ENCODE results near the gene TSHR.

DNA sequence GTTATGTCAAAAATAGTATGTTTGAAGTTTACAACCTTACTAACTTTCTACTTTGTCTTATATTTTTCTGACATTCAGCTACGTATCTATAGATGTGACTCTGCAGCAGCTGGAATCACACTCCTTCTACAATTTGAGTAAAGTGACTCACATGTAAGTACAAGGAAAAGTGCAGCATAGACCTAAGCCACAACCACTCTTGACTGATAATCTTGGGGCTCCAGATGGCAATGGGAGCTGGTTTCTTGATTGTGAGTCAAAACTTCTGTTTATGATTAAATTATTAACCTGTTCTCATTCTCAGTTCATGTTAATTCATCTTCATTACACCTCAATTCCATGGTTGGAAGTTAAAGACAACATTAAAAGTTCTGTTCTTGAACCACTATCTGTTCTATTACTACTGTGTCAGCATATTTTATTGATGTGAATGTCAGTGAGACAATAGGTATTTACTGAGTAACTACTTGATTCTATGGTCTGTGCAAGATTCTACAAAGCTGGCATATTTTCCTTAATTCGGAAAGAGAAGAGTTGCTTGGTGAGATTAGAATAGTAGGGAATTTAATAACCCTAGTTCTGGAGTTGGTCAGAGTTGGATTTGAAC, 112.9 kb downstream of the TSHR start:
- TF ChIP-seq SIN3A (IDR thresholded peaks at IDR 0.05; ENCODE audit: borderline replicate concordance, insufficient read depth, low read length) (no peak), TAF1 (IDR thresholded peaks at IDR 0.05; ENCODE audit: borderline replicate concordance, insufficient read depth, low read length) (no peak), POLR2AphosphoS5 (IDR thresholded peaks at IDR 0.05; ENCODE audit: low read depth, low read length) (no peak)
